GM18508 (cell line): ENCODE results near the gene TMEM154.

Experiments used
- ATAC-seq: cut with Tn5 transposase; IDR thresholded peaks from one replicate; pipeline ENCODE4 v1.9.1; 2021; ENCODE audit warnings: moderate number of reproducible peaks; ENCODE audit not compliant: insufficient read depth, unreplicated experiment

TMEM154 gene

DNA sequence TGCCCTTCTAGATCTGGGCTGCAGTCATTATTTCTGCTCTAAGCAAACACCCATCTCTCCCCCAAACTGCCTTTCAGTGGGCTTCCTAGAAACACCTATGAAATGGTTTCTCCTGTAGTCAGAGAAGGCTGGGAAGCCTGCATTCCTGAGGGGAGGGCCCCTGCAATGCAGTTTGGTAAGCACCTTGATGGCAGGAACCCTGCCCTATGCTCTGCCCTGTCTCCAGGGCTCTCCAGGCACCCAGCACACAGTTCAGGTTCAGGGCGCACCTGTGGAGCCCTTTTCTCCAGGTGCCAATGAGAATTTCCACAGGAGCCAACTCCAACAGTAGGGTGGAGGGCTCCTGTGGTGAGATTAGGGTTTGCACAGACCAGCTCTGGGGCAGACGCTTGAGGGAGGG is 74.8 kb downstream of the TMEM154 start:
- ATAC-seq = no peak

DNA sequence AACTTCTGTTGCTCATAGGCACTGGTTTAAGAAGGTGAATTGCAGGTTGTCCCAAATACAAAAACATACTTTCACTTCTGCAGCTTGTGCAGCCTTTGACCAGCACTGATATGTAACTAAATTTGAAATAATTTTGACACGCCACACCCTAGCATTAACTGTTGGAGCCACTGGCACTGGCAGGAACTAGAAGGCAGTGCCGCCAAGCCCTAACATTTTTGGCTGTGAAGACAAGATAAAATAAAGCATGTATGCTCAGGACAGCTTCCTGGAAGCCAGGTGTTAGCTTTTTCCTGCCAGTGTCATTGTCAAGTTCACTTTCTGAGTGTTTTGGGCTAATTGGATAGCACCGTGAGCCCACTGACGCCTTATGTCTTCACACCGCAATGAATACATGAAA is 78.6 kb downstream of the TMEM154 start:
- ATAC-seq = no peak

DNA sequence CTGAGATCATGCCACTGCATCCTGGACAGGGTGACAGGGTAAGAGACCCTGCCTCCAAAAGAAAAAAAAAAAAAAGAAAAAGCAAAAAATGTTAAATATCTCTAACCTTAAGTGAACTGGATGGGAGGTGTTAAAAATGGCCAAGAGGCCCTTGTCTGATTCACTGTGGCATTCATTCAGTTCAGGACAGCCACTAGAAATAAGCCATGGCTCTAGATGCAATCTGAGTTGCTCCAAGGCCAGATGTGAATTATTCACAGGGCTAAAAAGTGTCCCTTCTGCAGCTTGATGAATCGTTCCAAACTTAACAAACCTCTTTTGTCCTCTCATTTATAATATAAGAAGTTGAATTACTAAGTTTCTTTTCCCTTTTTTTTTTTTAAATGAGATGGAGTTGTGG is 80.2 kb downstream of the TMEM154 start:
- no peak for ATAC-seq

DNA sequence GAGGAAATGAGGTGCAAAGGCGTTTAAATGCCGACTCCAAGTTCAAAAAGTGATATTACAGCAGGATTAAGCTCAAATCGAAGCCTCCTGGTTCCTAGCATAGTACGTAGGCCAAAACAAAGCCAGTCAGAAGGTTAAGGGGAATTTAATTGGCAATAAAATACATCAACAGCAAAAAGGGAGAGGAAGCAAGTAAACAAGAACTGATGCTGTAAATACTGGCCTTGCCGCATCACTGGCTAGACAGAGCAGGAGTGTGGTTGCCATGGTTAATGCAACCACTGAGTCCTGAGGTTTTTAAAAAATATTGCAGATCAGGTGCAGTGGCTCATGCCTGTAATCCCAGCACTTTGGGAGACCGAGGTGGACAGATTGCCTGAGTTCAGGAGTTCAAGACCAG is 80.7 kb downstream of the TMEM154 start:
- ATAC-seq = no peak

DNA sequence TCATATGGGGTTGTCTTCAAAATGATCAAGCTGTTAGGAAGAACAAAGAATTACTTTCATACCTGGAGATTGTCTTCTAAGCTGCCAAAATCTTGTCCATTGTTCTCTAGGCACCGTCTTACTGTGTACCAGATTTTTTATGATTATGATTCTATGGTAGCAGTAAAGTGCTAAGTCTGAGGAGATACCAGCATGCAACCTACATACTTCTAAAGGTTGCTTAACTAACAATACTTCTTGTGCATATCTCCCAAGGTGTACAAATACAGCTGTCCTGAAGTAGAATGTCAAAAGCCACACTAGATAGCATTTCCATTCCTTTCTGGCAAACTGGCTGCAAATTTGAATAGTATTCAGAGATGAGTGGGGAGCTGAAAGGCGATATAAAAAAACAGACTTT is 81.3 kb downstream of the TMEM154 start:
- no peak for ATAC-seq

DNA sequence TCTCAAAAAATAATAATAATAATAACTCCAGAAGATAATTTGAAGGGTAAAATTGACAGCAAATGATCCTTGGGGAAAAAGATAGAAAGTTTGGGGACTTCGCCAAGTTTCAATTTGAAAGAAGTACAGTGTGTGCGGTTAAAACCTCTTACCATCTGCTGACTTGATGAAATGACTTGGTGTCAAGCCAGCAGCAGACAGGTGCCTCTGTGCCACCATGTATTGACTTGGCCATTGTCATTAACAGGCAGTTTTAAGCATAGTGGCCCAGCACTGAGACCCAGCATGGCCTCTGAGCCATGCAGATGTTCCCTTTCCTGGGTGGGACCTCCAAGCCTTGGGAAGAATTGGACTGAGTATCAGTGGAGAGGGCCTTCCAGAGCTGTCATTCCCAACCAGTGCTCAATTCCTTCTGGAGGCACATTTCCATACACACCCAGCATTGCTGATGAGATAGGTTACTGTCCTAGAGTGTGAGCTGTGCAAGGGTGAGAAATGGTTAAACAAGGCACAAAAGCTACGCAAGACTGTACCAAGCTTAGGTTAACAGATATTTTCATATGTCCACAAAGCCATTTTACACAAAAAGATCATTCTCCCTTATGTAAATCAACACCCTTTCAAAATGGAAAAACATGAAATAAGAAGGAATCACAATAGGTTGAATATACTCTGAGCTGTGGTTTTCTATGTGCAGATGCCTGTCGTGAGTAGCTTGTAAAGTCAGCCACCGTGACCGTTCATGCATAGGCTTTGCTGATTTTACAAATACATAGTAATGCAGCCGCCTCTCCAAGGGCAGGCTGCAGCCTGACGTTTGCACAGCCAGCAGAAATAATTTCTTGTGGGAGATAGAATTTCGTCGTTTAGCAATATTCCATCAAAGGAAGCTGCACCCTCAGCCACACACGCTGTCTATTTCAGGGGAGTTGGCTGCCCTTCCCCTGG is 84.5 kb downstream of the TMEM154 start:
- ATAC-seq = no peak

DNA sequence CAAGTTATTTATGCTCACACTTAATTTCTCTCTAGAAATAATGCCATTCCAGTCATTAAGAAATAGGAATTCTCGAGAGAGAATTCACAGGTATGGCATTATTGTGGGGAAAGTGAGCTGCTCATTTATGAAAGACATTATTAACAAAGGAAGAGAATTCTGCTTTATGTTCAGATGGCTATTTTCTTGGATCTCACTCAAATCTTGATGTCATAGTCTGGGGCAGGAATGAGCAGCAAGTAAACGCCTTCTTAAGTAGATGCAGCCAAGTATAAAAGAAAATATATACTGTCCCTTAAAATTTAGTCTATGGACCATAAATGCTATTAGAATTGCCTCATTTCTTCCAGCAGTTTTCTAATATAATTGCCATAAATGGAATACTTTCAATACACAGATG is 85.7 kb downstream of the TMEM154 start:
- no peak for ATAC-seq

DNA sequence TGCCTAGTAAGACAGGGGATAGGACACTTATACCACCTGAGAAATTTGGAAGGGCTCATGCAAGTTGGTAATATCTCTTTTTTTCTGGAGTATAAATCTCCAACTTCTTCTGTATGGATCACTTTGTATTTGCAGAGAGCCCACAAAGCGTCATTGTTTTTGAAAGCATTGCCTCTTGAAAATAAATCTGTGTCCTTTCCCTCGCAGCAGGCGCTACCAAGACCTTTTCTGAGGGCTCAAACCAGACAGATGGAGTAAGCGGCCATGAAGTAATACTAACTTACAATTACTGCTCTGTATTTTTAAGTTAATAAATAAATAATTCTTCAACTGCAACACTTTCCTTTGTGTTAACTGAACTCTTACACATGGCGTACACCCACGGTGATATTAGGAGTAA is 87.9 kb downstream of the TMEM154 start:
- ATAC-seq = no peak

DNA sequence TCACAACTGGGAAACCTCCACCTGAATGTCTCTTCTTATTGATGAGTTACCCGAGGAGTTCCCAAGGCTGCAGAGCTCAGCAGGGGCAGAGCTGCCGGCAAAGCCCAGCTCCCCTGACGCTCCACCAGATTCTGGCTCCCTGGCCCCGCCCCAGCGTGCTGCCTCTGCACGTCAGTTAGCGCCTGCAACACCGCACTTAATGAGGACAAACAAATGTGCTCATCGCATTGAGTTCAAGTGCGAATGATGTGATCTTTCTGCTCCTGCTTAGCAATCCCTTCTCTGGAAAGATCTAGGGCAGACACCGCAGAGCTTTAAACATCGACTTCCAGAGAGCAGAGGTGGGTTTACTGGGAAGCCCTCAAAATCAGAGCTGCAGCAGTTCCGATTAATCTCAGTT is 88.4 kb downstream of the TMEM154 start:
- ATAC-seq = no peak

DNA sequence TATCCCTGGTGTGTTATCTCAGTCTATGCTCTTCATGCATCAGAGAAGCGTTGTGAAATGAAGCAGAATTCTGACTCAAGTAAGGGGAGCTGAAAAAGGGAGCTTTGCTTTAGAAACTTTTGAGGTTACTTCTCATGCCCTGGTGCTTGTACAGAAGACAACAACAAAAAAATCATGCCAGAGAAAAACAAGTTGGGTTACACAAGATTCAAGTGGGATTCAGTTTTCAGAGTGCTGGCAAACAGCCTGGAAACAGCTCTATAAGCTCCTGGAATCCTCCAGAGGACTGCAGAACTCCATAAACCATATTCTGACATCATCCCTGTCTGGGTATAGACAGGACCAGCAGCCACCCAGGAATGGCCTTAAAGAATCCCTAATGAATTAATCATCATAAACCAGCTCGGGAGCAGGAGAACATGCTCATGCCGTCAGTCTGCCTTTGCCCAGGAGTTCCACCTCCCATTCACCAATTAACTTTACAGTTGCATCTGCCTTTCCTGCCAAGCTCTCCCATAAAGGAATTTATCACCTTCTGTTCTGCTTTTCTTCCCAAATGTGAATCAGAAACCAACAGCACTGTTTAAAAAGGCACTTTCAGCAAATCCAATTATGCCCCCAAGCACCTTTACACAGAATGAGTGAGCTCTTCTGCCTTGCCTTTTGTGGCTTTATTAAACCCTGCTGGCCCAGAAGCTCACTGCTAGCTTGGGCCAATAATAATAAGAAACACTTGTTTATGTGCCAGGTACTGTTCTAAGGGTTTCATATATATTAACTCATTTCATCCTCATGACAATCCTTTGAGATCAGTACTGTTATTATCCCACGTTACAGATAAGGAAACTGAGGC is 89.4 kb downstream of the TMEM154 start:
- no peak for ATAC-seq

DNA sequence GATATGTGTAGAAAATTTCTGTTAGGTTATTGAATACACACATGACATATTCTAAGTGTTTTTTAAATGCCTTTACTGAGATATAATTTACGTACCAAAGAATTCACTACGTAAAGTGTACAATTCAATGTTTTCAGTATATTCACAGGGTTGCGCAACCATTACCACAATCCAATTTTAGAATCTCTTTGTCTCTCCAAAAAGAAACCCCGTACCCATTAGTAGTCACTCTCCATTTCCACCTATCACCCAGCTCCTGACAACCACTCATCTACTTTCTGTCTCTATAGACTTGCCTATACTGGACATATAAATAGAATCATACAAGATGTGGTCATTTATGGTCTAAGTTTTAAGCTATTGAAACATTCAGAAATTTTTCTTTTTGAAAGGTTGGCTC is 90.9 kb downstream of the TMEM154 start:
- no peak for ATAC-seq

DNA sequence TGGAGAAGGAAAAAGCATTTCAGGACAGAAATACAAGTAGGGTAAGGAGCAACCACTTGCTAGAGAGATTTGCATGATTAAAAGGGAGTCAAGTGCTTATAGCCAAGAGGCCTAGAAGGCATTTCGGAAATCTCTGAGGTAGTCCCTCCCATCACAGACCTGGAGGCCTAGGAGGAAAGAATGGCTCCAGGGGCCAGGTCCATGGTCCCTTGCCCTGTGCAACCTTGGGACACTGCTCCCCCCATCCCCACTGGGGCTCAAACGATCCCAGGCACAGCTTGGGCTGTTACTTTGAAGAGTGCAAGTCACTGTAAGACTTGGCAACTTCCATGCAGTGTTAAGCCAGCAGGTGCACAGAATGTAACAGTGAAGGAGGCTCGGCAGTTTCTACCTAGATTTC is 92.7 kb downstream of the TMEM154 start:
- no peak for ATAC-seq

DNA sequence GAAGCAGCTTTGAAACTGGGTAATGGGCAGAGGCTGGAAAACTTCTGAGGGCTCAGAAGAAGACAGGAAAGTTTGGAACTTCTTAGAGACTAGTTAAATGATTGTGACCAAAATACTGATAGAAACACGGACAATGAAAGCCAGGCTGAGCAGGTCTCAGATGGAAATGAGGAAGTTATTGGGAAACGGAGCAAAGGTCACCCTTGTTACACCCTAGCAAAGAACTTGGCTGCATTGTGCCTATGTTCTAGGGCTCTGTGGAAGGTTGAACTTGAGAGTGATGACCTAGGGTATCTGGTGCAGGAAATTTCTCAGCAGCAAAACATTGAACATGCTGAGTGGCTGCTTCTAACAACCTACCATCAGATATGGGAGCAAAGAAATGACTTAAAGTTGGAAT is 93.1 kb downstream of the TMEM154 start:
- ATAC-seq = no peak

DNA sequence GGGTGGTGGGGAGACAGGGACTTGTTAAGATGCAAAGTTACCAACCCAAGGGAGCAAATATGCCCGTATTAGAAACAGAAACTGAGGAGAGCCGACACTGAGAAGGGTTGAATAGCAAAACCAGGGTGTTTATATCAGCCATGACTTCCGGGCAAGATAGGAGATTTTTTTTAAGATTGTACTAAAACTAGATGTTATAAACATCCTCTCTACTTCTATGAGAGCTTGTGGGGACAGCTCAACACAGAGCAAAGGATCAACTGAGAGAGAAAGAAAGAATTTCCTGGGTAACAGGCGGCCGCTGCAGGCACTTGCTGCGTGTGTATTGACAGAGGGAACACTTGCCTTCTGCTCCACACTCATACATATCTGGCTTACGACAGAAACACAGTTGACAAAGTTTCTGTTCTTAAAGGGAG is 94.8 kb downstream of the TMEM154 start:
- no peak for ATAC-seq

DNA sequence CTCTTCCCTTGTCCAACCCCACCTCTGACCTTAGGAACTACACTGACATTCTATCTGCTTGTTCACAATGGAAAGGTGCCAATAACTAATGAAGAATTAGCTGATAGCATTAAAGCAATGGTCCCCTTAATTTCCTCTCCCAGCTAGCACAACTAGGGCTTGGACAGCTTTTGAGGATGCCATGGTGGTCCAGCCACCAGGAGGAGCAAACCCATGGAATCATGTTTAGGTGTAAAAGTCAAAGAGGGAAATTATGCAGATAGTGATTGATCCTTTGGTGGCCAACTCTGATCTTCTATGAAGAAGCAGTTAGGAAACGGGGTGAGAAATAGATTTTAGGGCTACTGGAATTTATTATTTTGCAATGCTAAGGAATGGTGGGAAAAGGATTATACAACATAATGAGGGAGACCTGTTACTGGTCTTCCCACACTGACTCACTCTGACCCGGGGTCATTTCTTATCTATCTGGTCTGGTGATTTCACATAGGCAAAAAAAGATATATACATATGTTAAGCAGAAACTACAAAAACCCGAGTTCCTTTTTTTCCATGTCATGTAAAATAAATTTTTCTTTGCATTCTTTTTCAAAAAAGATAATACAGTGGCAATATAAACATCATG is 98.1 kb downstream of the TMEM154 start:
- no peak for ATAC-seq

DNA sequence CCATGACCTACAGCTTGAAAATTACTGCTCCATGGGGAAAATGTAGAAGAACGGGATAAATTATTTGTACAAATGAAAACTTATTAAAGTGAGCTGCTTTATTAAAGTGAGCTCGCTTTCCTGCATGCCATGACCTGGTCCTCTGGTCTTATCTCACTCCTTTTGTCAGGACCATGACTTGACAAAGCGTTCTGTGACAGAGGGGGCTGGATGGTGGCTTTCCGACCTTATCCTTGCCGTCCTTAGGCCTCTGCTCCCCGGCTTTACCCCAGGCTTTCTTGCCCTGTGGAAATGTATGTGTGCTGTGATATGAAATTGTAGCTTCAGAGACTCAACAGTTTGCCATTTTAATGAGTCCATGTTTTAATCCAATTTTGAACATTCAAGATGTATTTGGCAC is 99.9 kb downstream of the TMEM154 start:
- no peak for ATAC-seq

DNA sequence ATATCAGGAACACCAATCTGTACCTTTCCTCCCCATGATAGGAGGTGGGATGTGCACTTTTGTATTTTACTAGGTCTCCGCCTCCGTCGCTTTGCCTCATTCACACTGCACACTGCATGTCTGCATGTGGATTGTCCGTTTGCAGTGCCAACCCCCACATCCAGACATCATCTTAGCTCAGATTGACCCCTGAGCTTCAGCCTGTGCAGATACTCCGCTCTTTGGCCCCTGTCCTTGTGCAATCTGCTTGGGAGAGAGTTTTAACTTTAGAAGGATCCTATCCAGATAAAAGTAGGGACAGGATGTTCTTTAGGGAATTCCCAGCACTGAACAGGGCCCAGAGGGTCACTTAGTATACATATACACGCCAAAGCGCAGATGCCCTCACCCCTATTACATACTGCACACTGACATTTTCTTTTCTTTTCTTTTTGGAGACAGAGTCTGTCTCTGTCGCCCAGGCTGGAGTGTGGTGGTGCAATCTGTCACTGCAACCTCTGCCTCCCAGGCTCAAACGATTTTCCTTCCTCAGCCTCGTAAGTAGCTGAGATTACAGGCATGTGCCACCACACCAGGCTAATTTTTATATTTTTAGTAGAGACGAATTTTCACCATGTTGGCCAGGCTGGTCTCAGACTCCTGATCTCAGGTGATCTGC is 100.6 kb downstream of the TMEM154 start:
- ATAC-seq = no peak

DNA sequence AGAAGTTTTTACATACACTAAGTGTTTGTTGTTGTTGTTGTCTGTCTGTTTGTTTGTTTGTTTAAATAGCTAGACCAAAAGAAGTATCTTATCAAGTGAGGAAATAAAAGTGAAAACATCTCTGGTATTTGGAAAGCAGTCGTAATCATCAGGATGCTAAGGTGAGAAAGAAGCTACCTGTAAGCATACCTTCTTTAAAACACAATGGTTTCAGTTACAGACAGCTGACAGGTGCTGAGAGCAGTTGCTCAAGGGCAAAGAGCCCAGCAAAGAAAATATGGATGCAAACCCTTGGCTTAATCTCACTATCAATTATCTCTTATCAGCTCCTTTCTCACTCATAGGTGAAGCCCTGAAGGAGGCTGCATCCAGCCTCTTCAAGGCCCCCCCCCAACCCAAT is 101.1 kb downstream of the TMEM154 start:
- ATAC-seq = no peak

DNA sequence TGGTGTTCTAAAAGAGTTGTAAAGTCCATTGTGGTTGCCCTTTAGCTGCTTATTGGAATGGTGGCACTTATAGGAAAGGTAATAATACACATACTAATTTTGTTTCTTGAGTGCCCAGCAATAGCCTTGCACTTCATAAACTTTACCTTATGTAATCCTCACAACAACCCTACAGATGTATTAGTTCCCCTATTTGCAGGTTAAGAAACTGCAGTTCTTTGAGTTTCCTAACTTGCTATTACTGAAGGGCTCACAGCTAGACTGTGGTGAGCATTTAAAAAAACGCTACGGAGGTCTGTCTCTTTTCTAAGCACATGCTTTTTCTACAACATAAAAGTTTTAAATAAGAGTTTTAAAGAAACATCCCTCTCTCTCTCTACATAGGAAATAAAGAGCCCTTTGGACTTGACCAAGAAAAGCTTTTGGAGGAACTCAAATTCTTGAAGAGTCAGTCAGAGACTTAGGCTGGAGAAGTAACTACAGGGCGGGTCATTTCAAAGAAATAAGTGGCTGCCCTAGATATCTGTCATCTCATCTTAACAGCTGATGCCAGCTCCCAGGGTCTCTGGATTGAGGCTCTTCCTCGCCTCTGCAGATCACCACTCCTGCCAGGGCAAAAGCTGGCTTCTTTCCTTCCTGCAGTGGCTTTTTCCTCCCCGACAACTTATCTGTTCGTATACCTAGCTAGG is 101.9 kb downstream of the TMEM154 start:
- no peak for ATAC-seq

DNA sequence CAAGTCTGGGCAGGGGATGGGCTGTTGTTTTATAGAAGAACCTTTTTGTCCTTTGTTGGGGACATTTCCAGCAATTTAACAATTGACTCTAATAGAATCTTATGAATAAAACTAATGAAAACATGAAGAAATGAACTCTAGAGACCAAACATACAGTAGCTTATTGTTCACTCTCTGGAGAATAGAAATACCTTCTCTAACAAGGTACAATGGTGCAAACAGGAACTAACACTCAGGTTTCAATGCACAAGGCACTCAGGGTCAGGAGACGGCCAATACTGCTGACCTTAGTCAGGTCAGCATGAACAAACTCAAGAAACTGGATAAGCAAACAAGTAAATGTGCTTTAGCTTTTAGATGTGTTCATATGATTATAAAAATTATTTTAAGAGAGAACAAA is 104.3 kb downstream of the TMEM154 start:
- no peak for ATAC-seq
